HepG2 (cell line): Measurements from ENCODE around the gene SGCE.

Source experiments
- ELK4 ChIP-seq: sonication (generic); formaldehyde crosslinking; IDR thresholded peaks from 2 replicates; pipeline ENCODE4 v1.9.0; 2021; ENCODE audit warnings: missing genetic modification reagents, borderline replicate concordance
- IRF1 ChIP-seq: sonication (generic); formaldehyde crosslinking; IDR thresholded peaks from 2 replicates; pipeline ENCODE4 v1.4.0; 2020; ENCODE audit warnings: low read depth, mild to moderate bottlenecking, missing genetic modification reagents
- ISX ChIP-seq: sonication (generic); formaldehyde crosslinking; conservative IDR thresholded peaks from 2 replicates; pipeline ENCODE4 v1.5.0; 2020; ENCODE audit warnings: missing genetic modification reagents
- KAT7 ChIP-seq: IDR thresholded peaks from 2 replicates; pipeline ENCODE4 v1.6.1; 2018; ENCODE audit warnings: borderline replicate concordance, missing compliant biosample characterization
- POLR2A ChIP-seq, 2 experiments: IDR thresholded peaks; 2 replicates each; pipeline ENCODE4 v1.6.1; 2011; ENCODE audit warnings: low read depth in 2 of 2, low read length in 2 of 2, mild to moderate bottlenecking in 1 of 2, moderate library complexity in 1 of 2; ENCODE audit not compliant: insufficient read depth in 1 of 2
- TEF ChIP-seq: sonication (generic); formaldehyde crosslinking; IDR thresholded peaks from 2 replicates; pipeline ENCODE4 v1.5.0; 2020; ENCODE audit warnings: missing genetic modification reagents

- TF ChIP-seq TEF = no peak
- TF ChIP-seq IRF1 = no peak
- no peak for TF ChIP-seq ELK4 (CRISPR knock-in tag)
- TF ChIP-seq ISX (CRISPR knock-in tag) = no peak
- no peak for TF ChIP-seq KAT7 (CRISPR knock-in tag)
- TF ChIP-seq POLR2A (IDR thresholded peaks at IDR 0.05; ENCODE audit: insufficient read depth in 1 of 2, low read depth in 2 of 2, low read length in 2 of 2) = no peak
Observed at GRCh38 chr7:94612253-94612652, 43.7 kb downstream of the SGCE start.
